PC-9 (cell line): Measurements from ENCODE around the gene PTPRD. TPM values are rescaled to one million over a fixed set of nuclear protein-coding genes. Genes with fewer than 3 reads are reported as not detected.

Experiments used
- BruUV-seq: library from RNA; stranded (reverse); fragments of 400-500 nt; replicated peaks from 2 replicates; lab custom pipeline; 2021; lab: Mats Ljungman, UMichigan
- CTCF ChIA-PET: fragments of 300-600 bp; sonication (Branson Sonifier 250); formaldehyde crosslinking; loops from one replicate; lab custom pipeline; 2022; ENCODE audit warnings: antibody characterized with exemption; lab: Charles Lee
- POLR2A ChIA-PET: fragments of 300-600 bp; sonication (Branson Sonifier 250); formaldehyde crosslinking; loops from one replicate; lab custom pipeline; 2022; ENCODE audit warnings: antibody characterized with exemption; ENCODE audit not compliant: unreplicated experiment; lab: Charles Lee
- DNase-seq, 2 experiments: peaks; one replicate each; pipeline versions ENCODE4 v3.0.0 to v3.0.0-alpha.2; 2015 to 2022; ENCODE audit warnings: mixed read lengths in 1 of 2
- H2AFZ ChIP-seq: fragments of 200-600 bp; sonication (generic); 2 replicates; pipeline ENCODE4 v1.8.1; 2017; ENCODE audit warnings: antibody characterized with exemption
- H3F3A ChIP-seq: fragments of 200-600 bp; sonication (generic); 2 replicates; pipeline ENCODE4 v1.8.1; 2017; ENCODE audit warnings: antibody characterized with exemption, mild to moderate bottlenecking, low read depth; ENCODE audit not compliant: insufficient read depth
- H3K27ac ChIP-seq: fragments of 200-600 bp; sonication (generic); 2 replicates; pipeline ENCODE4 v1.6.1; 2016; ENCODE audit warnings: mixed run types
- H3K27me3 ChIP-seq: fragments of 200-600 bp; sonication (generic); 2 replicates; pipeline ENCODE4 v1.6.1; 2016; ENCODE audit warnings: low read depth, mixed run types; ENCODE audit not compliant: insufficient read depth
- H3K36me3 ChIP-seq: fragments of 200-600 bp; sonication (generic); 2 replicates; pipeline ENCODE4 v1.6.1; 2016; ENCODE audit warnings: low read depth, mixed run types
- H3K4me1 ChIP-seq: fragments of 200-600 bp; sonication (generic); replicated peaks from 2 replicates; pipeline ENCODE4 v1.6.1; 2016; ENCODE audit warnings: mixed run types; ENCODE audit not compliant: insufficient read depth
- H3K4me2 ChIP-seq: fragments of 200-600 bp; sonication (generic); 2 replicates; pipeline ENCODE4 v1.6.1; 2017; ENCODE audit warnings: mixed run types
- H3K4me3 ChIP-seq: fragments of 200-600 bp; sonication (generic); 2 replicates; pipeline ENCODE4 v1.6.1; 2016; ENCODE audit warnings: mixed run types
- H3K79me2 ChIP-seq: fragments of 200-600 bp; sonication (generic); 2 replicates; pipeline ENCODE4 v1.6.1; 2017; ENCODE audit warnings: low read depth, mixed run types
- H3K9me2 ChIP-seq: fragments of 200-600 bp; sonication (generic); 2 replicates; pipeline ENCODE4 v1.8.1; 2017; ENCODE audit warnings: mild to moderate bottlenecking; ENCODE audit not compliant: insufficient read depth
- H3K9me3 ChIP-seq: fragments of 200-600 bp; sonication (generic); 2 replicates; pipeline ENCODE4 v1.8.1; 2016; ENCODE audit warnings: low read depth; ENCODE audit not compliant: insufficient read depth
- H4K20me1 ChIP-seq: fragments of 200-600 bp; sonication (generic); 2 replicates; pipeline ENCODE4 v1.8.1; 2017; ENCODE audit not compliant: insufficient read depth
- CTCF ChIP-seq: fragments of 200-600 bp; sonication (generic); conservative IDR thresholded peaks from 2 replicates; pipeline ENCODE4 v1.6.1; 2017; ENCODE audit warnings: mixed run types, antibody characterized with exemption, mild to moderate bottlenecking, moderate library complexity
- EZH2 ChIP-seq: fragments of 200-600 bp; sonication (generic); IDR thresholded peaks from 2 replicates; pipeline ENCODE4 v1.8.0; 2017; ENCODE audit warnings: antibody characterized with exemption, low read depth
- intact Hi-C: fragments of 100-400 bp; cut with micrococcal nuclease; formaldehyde crosslinking; loops from one replicate; pipeline ENCODE4 v1.10.0; 2022; ENCODE audit not compliant: unreplicated experiment
- total RNA-seq: library from RNA; stranded (reverse); gene quantifications from 2 replicates; pipeline ENCODE4 v1.2.3, GENCODE V29; 2021

The PTPRD gene
- total RNA-seq, 1 experiment from 2014 or later = not detected

GRCh38 chr9:10127867-10128266, 484.9 kb downstream of the PTPRD start:
- H3K79me2 ChIP-seq = no peaks in the 10 kb centered on the region

GRCh38 chr9:10112798-10113197, 500.0 kb downstream of the PTPRD start:
- no peak overlapping the region for H3K4me3 ChIP-seq
- H3K4me2 ChIP-seq = no peak overlapping the region
- no peaks in the 10 kb centered on the region for H3K27me3 ChIP-seq
- no peak overlapping the region for H2AFZ ChIP-seq
- CTCF ChIA-PET = no interaction called here
- H3K36me3 ChIP-seq = no peaks in the 10 kb centered on the region
- no peaks in the 10 kb centered on the region for H3K79me2 ChIP-seq
- DNase-seq = no peak
- intact Hi-C loops = no loop called here
- TF ChIP-seq CTCF (no peak), EZH2 (no peak)
- BruUV-seq = no TSS peak
- no peaks in the 10 kb centered on the region for H3K4me1 ChIP-seq
- no peaks in the 10 kb centered on the region for H4K20me1 ChIP-seq
- no peaks in the 10 kb centered on the region for H3K9me3 ChIP-seq
- no peak overlapping the region for H3K27ac ChIP-seq
- no peaks in the 10 kb centered on the region for H3F3A ChIP-seq
- no peaks in the 10 kb centered on the region for H3K9me2 ChIP-seq
- POLR2A ChIA-PET = no interaction called here

More at GRCh38 chr9:10127867-10128266, 484.9 kb downstream of the PTPRD start:
- ChIA-PET CTCF (no interaction called here), POLR2A (no interaction called here)
- Histone ChIP-seq H2AFZ (no peak overlapping the region), H4K20me1 (no peaks in the 10 kb centered on the region), H3K4me1 (no peaks in the 10 kb centered on the region), H3K9me2 (no peaks in the 10 kb centered on the region), H3K36me3 (no peaks in the 10 kb centered on the region), H3K27me3 (no peaks in the 10 kb centered on the region), H3K9me3 (no peaks in the 10 kb centered on the region), H3K4me3 (no peak overlapping the region), H3K4me2 (no peak overlapping the region), H3K27ac (no peak overlapping the region), H3F3A (no peaks in the 10 kb centered on the region)
- TF ChIP-seq EZH2 (no peak), CTCF (no peak)
- intact Hi-C loops = no loop called here
- BruUV-seq = no TSS peak
- no peak for DNase-seq

GRCh38 chr9:10112070-10112469, 500.7 kb downstream of the PTPRD start:
- no peaks in the 10 kb centered on the region for H3F3A ChIP-seq
- no TSS peak for BruUV-seq
- no peaks in the 10 kb centered on the region for H4K20me1 ChIP-seq
- no peak for DNase-seq
- H3K4me3 ChIP-seq = no peak overlapping the region
- H3K9me2 ChIP-seq = no peaks in the 10 kb centered on the region
- H3K4me2 ChIP-seq = no peak overlapping the region
- H2AFZ ChIP-seq = no peak overlapping the region
- POLR2A ChIA-PET = no interaction called here
- H3K27ac ChIP-seq = no peak overlapping the region
- CTCF ChIA-PET = no interaction called here
- no peaks in the 10 kb centered on the region for H3K36me3 ChIP-seq
- intact Hi-C loops = no loop called here
- TF ChIP-seq EZH2 (no peak), CTCF (no peak)
- H3K9me3 ChIP-seq = no peaks in the 10 kb centered on the region
- H3K79me2 ChIP-seq = no peaks in the 10 kb centered on the region
- no peaks in the 10 kb centered on the region for H3K27me3 ChIP-seq
- H3K4me1 ChIP-seq = no peaks in the 10 kb centered on the region
